SK-N-MC (cell line): Measurements from ENCODE around the gene ASCC3.

Source experiments
- DNase-seq: peaks from one replicate; pipeline ENCODE4 v3.0.0-alpha.2; 2011; ENCODE audit warnings: low read depth, low spot score
- H3K27ac ChIP-seq: fragments of 200-600 bp; sonication (generic); 2 replicates; pipeline ENCODE4 v1.5.1; 2016; ENCODE audit warnings: mixed run types
- H3K36me3 ChIP-seq: fragments of 200-600 bp; sonication (generic); 2 replicates; pipeline ENCODE4 v1.6.1; 2017; ENCODE audit warnings: antibody characterized with exemption, low read length, mixed read lengths; ENCODE audit not compliant: insufficient read depth
- H3K4me3 ChIP-seq: fragments of 200-600 bp; sonication (generic); 2 replicates; pipeline ENCODE4 v1.5.1; 2016
- H3K9ac ChIP-seq: fragments of 200-600 bp; sonication (generic); 2 replicates; pipeline ENCODE4 v1.8.0; 2017; ENCODE audit warnings: mixed run types, mixed read lengths; ENCODE audit not compliant: insufficient read length
- H3K9me3 ChIP-seq: fragments of 200-600 bp; sonication (generic); 2 replicates; pipeline ENCODE4 v1.6.1; 2017; ENCODE audit warnings: low read depth, mild to moderate bottlenecking, antibody characterized with exemption, low read length, moderate library complexity, mixed read lengths
- EZH2 ChIP-seq: fragments of 200-600 bp; sonication (generic); IDR thresholded peaks from one replicate; pipeline ENCODE4 v1.6.1; 2017; ENCODE audit warnings: antibody characterized with exemption
- FOXP2 ChIP-seq: optimal IDR thresholded peaks from 2 replicates; pipeline ENCODE3; 2011; ENCODE audit warnings: mild to moderate bottlenecking, moderate library complexity; ENCODE audit not compliant: insufficient read depth; ENCODE audit errors: extremely low read length, control extremely low read depth
- POLR2AphosphoS5 ChIP-seq: IDR thresholded peaks from 2 replicates; pipeline ENCODE4 v1.6.1; 2012; ENCODE audit warnings: mild to moderate bottlenecking, low read depth, low read length, borderline replicate concordance

Gene ASCC3

DNA sequence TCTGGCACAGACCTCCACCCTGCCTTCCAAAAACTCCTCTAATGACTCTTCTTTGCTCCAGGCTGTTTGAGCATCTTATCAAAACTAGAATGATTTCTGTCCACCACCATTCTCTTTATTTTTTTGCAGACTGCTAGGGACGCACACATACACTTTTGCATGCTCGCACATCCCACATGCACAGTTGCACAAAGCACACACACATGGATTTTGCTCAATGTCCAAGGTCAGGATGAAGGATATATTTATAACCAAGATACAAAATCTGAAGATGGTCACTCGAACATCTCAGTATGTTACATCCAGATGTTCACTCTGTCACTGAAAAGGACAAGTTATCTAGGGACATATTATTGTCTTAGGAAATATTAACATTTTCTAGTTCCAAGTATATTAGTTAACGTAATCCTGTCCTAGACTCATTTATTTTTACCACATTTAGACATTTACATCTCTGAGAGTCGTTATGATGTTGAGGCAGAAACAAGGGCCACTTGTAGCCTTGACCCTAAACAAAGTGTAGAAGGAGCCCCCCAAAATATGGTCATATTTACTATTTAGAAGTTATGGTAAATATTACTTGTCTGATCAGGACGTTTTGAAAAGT, 413.0 kb downstream of the ASCC3 start:
- no peak overlapping the region for H3K9ac ChIP-seq
- no peaks in the 10 kb centered on the region for H3K9me3 ChIP-seq
- no peak overlapping the region for H3K4me3 ChIP-seq
- no peak for DNase-seq
- H3K36me3 ChIP-seq: no peaks in the 10 kb centered on the region
- H3K27ac ChIP-seq: no peak overlapping the region
- TF ChIP-seq FOXP2: no peak
- TF ChIP-seq POLR2AphosphoS5: no peak
- no peak for TF ChIP-seq EZH2

DNA sequence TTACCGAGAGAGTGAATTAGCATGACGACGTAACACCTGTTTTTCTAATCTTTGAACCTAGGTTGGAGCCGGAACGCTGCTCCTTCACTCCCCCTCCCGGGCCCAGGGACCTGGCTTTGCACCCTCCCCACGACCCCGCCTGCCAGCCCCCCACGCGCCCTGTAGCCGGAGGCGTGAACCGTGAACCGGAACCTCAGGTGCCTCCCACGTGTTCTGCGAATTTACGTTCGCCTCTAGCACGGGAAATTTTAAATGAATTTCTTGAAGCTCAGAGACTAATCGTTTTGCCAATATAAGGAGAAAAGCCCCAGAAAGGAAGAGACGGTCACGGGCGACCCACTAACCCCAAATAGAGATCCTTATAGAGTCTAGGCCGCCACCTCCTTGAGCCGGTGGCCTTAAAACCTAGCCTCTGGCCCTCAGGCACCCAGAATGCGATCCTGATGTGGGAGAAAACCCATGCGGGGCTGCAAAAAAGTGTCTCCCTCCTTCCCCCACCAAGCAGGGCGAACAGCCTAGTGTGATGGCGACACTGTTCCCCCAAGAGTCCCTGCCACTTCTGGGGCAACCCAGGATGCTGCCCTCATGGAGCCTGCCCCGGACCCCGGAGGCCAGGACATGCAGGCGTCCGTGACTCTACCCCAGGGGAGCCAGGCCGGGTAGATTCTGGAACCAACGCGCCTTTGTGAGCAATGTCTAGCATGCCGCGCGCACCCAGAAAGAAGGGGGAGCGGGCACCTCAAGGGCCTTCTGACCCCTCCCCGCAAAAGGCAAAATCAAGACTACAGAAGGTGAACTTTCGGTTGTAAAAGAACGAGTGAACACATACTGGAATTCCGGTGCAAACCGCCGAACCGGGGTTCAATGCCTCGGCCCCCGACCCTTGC, 413.8 kb downstream of the ASCC3 start:
- H3K36me3 ChIP-seq: no peaks in the 10 kb centered on the region
- DNase-seq: no peak
- H3K9me3 ChIP-seq: no peaks in the 10 kb centered on the region
- TF ChIP-seq POLR2AphosphoS5 (no peak), FOXP2 (no peak), EZH2 (no peak)
- H3K27ac ChIP-seq: no peak overlapping the region
- H3K4me3 ChIP-seq: no peak overlapping the region
- no peak overlapping the region for H3K9ac ChIP-seq

DNA sequence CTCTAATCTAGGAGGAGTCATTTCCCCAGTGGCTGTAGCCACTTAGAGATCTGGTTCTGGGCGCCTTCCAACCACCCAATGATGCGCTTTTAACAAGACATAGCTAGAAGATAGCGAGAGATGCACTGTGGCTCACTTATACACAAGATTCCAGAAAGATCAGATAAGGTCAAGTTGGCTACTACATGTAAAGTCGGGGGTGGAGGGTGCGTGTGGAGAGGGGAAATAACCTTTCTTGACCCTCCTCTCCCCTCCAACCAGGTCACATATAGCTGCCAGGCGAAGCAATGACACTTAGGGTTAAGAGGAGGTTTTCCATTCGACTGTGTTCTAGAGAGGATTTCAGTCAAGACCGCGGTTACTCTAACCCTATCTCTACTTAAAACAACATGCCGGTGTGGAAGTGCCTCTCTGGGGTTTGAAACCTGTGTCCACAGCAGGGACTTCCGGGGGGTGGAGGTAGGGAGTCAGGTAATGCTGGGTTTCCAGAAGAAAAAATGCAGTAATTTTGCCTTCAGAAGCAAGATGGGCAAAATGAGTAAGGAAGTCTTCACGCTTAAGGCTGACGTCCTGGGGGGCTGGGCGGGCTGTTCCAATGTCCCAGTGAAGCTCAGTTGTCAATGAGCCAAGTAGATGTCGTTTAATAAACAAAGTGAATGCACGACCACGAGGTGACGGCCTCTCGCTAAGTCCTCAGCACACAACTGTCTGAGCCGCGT, 414.6 kb downstream of the ASCC3 start:
- Histone ChIP-seq H3K9ac (no peak overlapping the region), H3K27ac (no peak overlapping the region), H3K4me3 (no peak overlapping the region), H3K36me3 (no peaks in the 10 kb centered on the region), H3K9me3 (no peaks in the 10 kb centered on the region)
- no peak for DNase-seq
- TF ChIP-seq POLR2AphosphoS5: no peak
- TF ChIP-seq FOXP2: no peak
- no peak for TF ChIP-seq EZH2

DNA sequence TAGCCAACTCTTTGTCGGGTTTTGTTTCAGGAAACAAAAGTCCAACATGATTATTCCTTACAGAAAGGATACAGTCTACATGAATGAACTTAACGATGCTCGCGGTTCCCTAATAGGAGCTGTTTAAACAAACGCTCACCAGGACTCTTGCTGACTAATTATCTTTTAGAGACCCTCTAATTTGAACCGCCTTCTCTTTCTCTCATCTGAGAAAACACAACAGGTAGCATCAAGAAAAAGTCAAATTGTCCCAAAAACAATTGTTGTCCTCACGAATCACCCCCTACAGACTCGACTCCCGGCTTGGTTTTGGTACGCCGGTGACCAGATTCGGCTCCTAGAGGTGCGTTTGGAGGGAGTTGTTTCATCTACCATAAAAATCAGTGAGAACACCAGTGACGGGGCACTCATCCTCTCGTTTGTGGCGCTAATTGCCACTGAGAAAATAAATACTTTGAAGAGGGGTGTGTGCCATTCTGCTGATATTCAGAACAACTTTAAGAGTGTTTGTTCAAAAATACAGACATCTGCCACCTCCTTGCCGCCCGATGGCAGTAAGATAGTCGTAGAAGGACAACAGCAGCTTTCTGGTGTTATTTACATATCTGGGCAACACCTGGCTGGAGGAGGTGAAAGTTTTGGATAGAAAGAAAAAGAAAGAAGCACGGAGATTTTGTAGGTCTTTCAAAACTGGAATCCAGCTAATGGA, 415.3 kb downstream of the ASCC3 start:
- Histone ChIP-seq H3K9me3 (no peaks in the 10 kb centered on the region), H3K4me3 (peak overlapping the region; percentile 85), H3K36me3 (no peaks in the 10 kb centered on the region), H3K27ac (no peak overlapping the region), H3K9ac (no peak overlapping the region)
- no peak for DNase-seq
- no peak for TF ChIP-seq FOXP2
- no peak for TF ChIP-seq EZH2

DNA sequence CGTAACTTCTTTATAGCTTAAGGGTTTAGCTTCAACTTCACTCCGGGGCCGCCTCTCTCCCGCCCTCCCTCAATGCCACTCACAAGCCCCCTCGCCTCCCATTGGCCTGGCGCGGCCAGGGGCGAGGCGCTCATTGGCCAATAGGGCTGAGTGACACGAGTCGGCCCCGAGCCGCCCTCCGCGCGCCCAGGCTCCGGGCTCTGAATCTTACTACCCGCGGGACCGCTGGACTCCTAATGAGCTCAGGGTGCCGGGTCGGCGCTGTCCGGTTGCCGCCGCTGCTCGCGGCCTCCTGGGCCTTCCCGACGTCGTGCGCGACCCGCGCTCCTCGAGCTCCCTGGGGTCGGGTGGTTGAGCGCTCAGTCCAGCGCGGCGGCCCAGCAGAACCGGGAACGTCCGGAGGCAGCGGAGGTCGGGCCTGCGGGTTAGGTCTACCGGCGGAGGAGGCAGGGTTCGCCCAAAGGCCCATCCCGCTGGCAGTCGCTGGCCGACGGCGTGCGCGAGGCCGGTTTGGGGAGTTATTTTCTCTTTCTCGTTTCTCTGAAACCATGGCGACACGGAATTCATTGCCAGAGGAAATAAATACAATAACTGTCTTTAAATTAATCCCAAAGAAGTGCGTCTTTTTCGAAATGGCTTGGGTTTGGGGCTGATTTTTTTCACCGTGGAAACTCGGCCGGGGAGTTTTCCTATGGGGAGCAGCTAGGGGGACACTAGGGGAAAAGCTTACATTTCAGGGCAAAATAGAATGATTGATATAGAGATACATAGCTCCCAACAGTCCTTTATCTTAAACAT, 416.0 kb downstream of the ASCC3 start, which contains the start of gene SIM1:
TSS of gene SIM1 (minus strand) at position 19 of the 798 bp plus-strand sequence. CDS start 1,453 bp downstream, outside the sequence.
- no peak for DNase-seq
- Histone ChIP-seq H3K27ac (no peak within 1 kb of the TSS), H3K36me3 (no peaks in the 10 kb centered on the region), H3K9ac (peak within 1 kb of the TSS; percentile 67), H3K9me3 (no peaks in the 10 kb centered on the region), H3K4me3 (peak within 1 kb of the TSS; percentile 85)
- TF ChIP-seq POLR2AphosphoS5: peak; percentile 35; the same call in 1 of the 2 replicates
- no peak for TF ChIP-seq EZH2

DNA sequence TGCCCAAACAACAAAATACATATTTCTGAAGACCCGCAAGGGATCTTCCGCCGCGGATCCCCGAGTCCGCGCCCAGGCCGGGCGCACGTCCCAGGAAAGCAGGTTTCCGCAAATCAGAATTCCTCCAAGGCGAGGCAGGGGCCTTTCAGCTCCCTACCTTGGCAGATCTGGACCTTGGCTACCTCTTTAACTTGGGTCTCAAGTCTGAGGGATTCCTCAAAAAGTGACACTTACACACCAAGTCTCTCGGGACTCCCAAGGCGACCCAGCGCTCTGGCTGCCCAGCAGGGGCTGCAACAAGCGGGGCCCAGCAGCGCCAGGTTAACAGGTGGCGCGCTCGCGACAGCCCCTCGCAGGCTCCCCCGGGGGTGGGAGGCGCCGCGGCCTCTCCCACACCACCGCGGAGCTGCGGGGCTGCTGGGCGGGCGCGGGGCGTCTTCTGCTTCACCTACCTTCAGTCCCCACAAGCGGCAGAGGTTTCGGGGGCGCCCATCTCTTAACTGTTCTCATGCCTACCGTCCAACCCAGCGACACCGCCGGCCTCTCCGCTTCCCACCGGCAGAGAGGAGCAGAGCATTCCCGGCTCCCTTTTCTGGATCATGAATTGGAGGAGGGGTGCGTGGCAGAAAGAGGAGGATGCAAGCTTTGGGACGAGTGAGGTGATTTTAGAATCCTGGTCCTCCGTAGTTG, 416.8 kb downstream of the ASCC3 start:
- no peak for TF ChIP-seq FOXP2
- TF ChIP-seq POLR2AphosphoS5: no peak
- TF ChIP-seq EZH2: no peak
- Histone ChIP-seq H3K4me3 (peak overlapping the region; percentile 85), H3K9me3 (no peaks in the 10 kb centered on the region), H3K36me3 (no peaks in the 10 kb centered on the region), H3K9ac (no peak overlapping the region), H3K27ac (no peak overlapping the region)
- DNase-seq: no peak

DNA sequence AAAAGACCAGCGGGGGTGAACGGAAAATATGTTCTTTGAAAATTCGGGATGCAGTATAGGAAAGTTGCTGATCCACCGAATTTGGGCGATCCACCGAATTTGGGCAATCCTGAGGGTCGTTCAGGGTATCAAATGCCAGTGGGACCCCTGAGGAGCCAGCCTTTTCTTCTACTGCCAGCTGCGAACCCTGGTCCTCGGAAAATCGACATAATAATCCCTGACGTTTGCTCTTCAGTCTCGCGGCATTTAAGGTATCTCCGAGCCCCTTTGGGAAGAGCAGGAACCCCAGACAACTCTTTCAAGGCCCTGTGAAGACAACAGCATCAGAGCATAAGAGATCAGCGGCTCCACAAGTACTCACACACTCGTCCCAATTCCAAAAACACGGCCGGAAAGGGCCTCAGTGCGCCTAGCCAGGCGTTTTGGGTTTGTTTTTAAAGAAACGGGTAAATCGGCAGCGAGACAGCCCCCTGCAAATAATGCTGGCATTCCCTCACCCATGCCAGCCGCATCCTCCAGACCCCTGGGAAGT, 417.4 kb downstream of the ASCC3 start:
- TF ChIP-seq EZH2 (no peak), FOXP2 (no peak), POLR2AphosphoS5 (no peak)
- no peaks in the 10 kb centered on the region for H3K36me3 ChIP-seq
- peak overlapping the region; percentile 85 for H3K4me3 ChIP-seq
- DNase-seq: no peak
- H3K27ac ChIP-seq: no peak overlapping the region
- no peaks in the 10 kb centered on the region for H3K9me3 ChIP-seq
- no peak overlapping the region for H3K9ac ChIP-seq
